NT2/D1 (cell line): ENCODE data around the gene MS4A6E.

Experiments
- YY1 ChIP-seq: IDR thresholded peaks from 2 replicates; pipeline ENCODE4 v1.6.1; 2011; ENCODE audit not compliant: insufficient read length, insufficient read depth
- ZNF274 ChIP-seq: IDR thresholded peaks from 2 replicates; pipeline ENCODE4 v1.6.1; 2011; ENCODE audit warnings: mild to moderate bottlenecking, low read depth, low read length

DNA sequence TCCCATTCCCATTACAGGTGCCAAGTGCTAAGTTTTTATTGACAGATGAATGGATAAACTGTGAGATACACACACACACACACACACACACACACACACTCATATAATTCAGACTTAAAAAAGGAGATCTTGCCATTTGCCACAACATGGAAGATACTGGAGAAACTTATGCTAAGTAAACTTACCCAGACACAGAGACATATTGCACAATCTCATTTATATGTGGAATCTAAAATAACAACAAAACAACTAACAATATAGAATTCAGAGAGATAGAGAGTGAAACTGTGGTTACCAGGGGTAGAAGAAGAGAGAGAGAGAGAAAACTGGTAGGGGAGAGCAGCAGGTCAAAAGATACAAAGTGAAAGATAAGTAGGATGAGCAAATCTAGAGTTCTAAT, 1.4 kb downstream of the MS4A6E start:
- no peak for TF ChIP-seq ZNF274
- TF ChIP-seq YY1 = no peak
